ENCODE results near the gene FKBP10. TPM values are rescaled to one million over a fixed set of nuclear protein-coding genes. Genes with fewer than 3 reads are reported as not detected.
A peak's percentile ranks its signal among the peaks of the same experiment; 100 is the strongest.

FKBP10 gene
- total RNA-seq, 1 donor from 2014 or later: 249 TPM

DNA sequence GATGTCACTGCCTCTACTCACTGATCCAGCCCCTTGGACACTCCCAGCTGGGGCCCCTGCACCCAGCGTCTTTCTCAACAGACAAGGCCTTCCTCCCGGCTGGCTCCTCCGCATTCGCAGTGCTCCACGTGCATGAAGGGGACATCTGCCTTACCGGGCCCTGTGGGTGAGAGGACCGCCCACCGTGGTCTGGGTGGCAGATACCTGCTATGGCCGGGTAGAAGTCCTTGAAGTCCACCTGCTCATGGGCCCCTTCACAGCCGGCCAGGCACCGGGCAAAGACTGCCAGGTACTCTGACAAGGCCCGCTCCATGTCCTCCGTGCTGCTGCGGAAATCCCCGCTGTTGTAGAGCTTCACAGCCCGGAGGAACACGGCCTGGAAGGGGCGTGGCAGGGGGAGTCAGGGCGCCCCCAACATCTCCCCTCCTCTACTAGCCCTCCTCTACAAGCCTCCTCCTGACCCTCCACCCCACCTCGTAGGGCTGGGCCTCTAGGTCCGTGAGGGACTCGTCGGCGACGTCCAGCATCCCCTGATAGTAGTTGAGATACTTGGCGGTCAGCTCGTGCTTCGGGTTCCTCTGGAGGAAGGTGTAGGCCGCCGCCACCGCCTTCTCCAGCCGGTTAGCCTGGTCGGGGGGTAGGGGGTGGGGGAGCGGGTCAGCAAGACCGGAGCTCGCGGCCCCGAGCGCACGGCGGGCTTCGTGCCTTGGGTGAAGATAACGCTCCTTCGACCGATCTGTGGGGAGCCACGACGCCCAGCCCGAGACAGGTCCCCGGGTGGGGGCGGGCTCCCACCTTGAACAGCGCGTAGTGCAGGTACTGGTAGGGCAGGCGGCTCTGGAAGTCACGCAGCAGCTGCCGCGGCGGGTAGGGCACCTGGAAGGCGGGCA, 1.9 kb upstream of the FKBP10 start:
- H3K27ac Mint-ChIP-seq: no peak overlapping the region
- no peaks in the 10 kb centered on the region for H3K9me3 Mint-ChIP-seq
- peaks cover 18% of the 10 kb centered on the region for H3K4me1 Mint-ChIP-seq (ENCODE audit: unreplicated experiment)
- peak overlapping the region; percentile 87 for H3K4me3 Mint-ChIP-seq
- TF ChIP-seq, protein P1, sequence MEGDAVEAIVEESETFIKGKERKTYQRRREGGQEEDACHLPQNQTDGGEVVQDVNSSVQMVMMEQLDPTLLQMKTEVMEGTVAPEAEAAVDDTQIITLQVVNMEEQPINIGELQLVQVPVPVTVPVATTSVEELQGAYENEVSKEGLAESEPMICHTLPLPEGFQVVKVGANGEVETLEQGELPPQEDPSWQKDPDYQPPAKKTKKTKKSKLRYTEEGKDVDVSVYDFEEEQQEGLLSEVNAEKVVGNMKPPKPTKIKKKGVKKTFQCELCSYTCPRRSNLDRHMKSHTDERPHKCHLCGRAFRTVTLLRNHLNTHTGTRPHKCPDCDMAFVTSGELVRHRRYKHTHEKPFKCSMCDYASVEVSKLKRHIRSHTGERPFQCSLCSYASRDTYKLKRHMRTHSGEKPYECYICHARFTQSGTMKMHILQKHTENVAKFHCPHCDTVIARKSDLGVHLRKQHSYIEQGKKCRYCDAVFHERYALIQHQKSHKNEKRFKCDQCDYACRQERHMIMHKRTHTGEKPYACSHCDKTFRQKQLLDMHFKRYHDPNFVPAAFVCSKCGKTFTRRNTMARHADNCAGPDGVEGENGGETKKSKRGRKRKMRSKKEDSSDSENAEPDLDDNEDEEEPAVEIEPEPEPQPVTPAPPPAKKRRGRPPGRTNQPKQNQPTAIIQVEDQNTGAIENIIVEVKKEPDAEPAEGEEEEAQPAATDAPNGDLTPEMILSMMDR (conservative IDR thresholded peaks at IDR 0.05): no peak
- H3K36me3 Mint-ChIP-seq: peaks cover 3% of the 10 kb centered on the region
- no peak for DNase-seq (ENCODE audit: extremely low spot score, unreplicated experiment)
- no peaks in the 10 kb centered on the region for H3K27me3 Mint-ChIP-seq

DNA sequence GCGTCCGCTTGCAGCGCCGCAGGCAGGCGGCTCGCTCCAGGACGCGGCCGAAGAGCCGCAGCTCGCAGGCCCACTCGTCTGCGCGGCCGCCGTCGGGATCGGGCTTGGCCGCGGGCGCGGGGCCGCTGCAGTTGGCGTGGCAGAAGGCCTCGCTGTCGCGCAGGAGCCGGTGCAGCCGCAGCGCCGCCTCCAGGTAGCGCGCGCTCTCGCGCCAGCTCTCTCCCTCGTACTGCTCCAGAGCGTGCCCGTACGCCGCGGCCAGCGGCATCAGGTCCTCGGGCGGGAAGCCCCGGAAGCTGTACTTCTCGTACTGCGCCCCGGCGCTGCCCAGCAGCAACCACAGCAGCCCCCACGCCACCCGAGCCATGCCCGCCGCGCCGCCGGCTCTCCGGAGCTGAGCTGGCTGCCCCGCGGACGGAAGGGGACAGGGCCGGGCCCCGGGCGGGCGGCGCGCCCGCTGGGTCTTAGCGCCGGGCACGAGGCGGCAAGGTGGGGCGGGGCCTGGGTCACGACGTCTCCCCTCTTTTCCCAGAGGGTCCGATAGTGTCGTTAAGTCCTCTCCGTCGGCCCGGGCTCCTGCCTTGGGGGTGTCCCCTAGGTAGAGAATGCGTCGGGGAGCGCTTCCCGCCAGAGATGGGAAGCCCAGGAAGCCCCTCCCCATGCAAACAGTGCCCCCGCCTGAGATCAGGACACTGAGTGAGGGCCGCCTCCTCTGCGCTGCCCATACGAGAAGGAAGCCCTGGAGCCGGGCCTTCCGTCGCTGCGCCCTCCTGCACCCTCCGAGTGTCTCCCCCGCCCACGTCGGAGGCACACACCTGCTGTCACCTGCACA, 1.0 kb upstream of the FKBP10 start, which contains the start of gene P3H4:
TSS of gene P3H4 (minus strand) at position 401 of the 832 bp plus-strand sequence. CDS start at position 367, 34 bp downstream.
- DNase-seq (ENCODE audit: extremely low spot score, unreplicated experiment): peak; percentile 88
- Mint-ChIP-seq H3K4me1 (ENCODE audit: unreplicated experiment) (peaks cover 18% of the 10 kb centered on the region), H3K27ac (peak within 1 kb of the TSS; percentile 94), H3K4me3 (peak within 1 kb of the TSS; percentile 99), H3K27me3 (no peaks in the 10 kb centered on the region), H3K9me3 (no peaks in the 10 kb centered on the region), H3K36me3 (peaks cover 3% of the 10 kb centered on the region)
- TF ChIP-seq, protein P1 (conservative IDR thresholded peaks at IDR 0.05): peak; percentile 72

DNA sequence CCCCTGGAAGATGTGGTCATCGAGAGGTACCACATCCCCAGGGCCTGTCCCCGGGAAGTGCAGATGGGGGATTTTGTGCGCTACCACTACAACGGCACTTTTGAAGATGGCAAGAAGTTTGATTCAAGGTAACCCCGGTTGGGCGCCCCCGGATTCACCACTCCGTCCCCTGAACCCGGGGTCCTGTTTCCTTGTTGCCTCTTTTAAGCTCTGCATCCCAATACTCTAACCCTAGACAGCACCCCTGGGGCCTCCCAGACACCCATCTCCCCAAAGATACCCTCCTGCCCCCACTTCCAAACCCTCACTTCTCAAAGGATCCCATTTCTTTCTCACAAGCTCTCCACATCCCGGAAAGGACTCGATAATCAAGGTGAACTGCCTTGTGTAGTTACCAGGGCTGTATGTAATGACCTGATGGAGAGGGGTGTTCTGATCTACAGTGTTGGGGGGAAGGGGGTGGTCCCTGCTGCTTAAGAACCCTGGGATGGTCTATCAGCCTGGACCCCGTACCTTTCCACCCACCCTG, 412 bp downstream of the FKBP10 start:
- DNase-seq (ENCODE audit: extremely low spot score, unreplicated experiment): no peak
- Mint-ChIP-seq H3K27ac (peak overlapping the region; percentile 94), H3K9me3 (no peaks in the 10 kb centered on the region), H3K4me1 (ENCODE audit: unreplicated experiment) (peaks cover 18% of the 10 kb centered on the region), H3K4me3 (peak overlapping the region; percentile 99), H3K36me3 (peaks cover 3% of the 10 kb centered on the region), H3K27me3 (no peaks in the 10 kb centered on the region)
- TF ChIP-seq, protein P1 (conservative IDR thresholded peaks at IDR 0.05): no peak

DNA sequence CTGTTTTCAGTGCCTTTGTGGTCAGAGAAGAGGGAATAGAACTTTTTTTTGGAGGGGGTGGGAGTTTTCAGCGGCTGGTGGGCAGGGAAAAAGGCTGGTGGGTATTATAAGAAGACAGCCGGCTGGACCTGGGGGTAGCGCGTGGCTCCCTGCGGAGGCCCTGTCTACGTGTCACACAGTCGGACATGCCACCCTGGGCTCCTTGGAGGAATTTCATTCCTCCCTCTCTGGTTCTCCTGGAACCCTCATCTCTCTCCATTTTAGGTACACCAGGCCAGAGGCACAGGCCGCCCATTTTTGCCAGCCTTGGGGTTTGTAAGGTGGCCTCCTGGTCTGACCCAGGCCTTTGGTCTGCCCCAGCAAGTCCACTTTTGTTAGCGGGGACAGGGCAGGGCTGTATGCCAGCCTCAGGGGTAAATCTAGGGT, 908 bp downstream of the FKBP10 start:
- Mint-ChIP-seq H3K4me1 (ENCODE audit: unreplicated experiment) (peaks cover 18% of the 10 kb centered on the region), H3K27ac (peak overlapping the region; percentile 94)

DNA sequence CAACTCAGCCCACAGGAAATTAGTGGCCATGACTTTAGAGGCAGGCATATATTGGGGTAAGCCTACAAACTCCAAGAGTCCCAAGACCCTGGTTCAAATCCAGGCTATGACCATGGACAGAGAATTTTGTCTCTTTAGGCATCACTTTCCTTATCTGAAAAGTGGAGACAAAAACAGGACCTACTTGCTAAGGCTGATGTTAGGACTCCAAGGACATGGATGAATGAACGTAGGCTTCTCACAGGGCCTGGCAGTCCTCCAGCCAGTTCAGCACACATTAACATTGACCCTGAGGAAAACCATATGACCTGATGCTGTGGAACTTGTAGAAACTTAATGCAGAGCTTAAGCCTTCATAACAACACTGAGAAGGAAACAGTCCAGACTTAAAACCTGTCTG, 1.4 kb downstream of the FKBP10 start:
- Mint-ChIP-seq H3K9me3 (no peaks in the 10 kb centered on the region), H3K27me3 (no peaks in the 10 kb centered on the region), H3K27ac (peak overlapping the region; percentile 94), H3K4me1 (ENCODE audit: unreplicated experiment) (peaks cover 18% of the 10 kb centered on the region), H3K36me3 (peaks cover 3% of the 10 kb centered on the region), H3K4me3 (peak overlapping the region; percentile 99)
- TF ChIP-seq, protein P1 (conservative IDR thresholded peaks at IDR 0.05): no peak
- DNase-seq (ENCODE audit: extremely low spot score, unreplicated experiment): no peak

More for the DNA sequence above, 908 bp downstream of the FKBP10 start:
- no peak for DNase-seq (ENCODE audit: extremely low spot score, unreplicated experiment)
- H3K4me3 Mint-ChIP-seq: peak overlapping the region; percentile 99
- H3K27me3 Mint-ChIP-seq: no peaks in the 10 kb centered on the region
- no peaks in the 10 kb centered on the region for H3K9me3 Mint-ChIP-seq
- peaks cover 3% of the 10 kb centered on the region for H3K36me3 Mint-ChIP-seq
- TF ChIP-seq, protein P1 (conservative IDR thresholded peaks at IDR 0.05): no peak
